Upper lobe of left lung (tissue), 4 donors: ENCODE data around the gene LBX2.

Source experiments
- POLR2A ChIP-seq, 4 donors: fragments of 450-650 bp; IDR thresholded peaks; one replicate each; pipeline ENCODE4 v1.5.1; 2016 to 2017; ENCODE audit warnings: antibody characterized with exemption in 4 of 4, mild to moderate bottlenecking in 2 of 4
- TF ChIP-seq, protein P1 (sequence below), 6 experiments: fragments of 450-650 bp in 4 of 6; fragments of 200-600 bp in 2 of 6; sonication (generic) in 2 of 6; IDR thresholded peaks; one replicate each; pipeline ENCODE4 v1.5.1; 2016 to 2019; ENCODE audit warnings: antibody characterized with exemption in 6 of 6

DNA sequence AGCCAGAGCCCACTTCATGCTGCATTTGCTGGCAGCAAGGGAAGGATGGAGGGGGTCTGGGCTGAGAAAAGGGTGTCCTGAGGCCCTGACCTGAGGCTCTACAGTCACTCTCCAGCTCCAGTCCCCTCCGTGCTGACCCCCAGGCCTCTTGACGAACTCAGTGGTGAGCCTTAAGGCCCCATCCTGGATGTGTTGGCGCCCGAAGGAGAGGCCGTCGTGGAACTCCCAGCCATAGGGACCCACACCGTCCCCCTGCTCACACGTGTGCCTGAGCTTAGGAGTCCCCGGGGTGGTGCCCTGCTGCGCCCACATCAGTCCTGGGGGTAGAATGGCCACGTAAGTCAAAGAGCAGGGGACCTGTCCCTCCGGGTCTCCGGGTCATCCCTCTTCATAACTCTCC lies 35.0 kb downstream of the LBX2 start:
- TF ChIP-seq, protein P1, sequence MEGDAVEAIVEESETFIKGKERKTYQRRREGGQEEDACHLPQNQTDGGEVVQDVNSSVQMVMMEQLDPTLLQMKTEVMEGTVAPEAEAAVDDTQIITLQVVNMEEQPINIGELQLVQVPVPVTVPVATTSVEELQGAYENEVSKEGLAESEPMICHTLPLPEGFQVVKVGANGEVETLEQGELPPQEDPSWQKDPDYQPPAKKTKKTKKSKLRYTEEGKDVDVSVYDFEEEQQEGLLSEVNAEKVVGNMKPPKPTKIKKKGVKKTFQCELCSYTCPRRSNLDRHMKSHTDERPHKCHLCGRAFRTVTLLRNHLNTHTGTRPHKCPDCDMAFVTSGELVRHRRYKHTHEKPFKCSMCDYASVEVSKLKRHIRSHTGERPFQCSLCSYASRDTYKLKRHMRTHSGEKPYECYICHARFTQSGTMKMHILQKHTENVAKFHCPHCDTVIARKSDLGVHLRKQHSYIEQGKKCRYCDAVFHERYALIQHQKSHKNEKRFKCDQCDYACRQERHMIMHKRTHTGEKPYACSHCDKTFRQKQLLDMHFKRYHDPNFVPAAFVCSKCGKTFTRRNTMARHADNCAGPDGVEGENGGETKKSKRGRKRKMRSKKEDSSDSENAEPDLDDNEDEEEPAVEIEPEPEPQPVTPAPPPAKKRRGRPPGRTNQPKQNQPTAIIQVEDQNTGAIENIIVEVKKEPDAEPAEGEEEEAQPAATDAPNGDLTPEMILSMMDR (IDR thresholded peaks at IDR 0.05) = no peak
- TF ChIP-seq POLR2A (IDR thresholded peaks at IDR 0.05) = no peak
